GM15510 (cell line): ENCODE measurements around the gene OPA1.

Source experiments
- POLR2A ChIP-seq: IDR thresholded peaks from 3 replicates; pipeline ENCODE4 v1.6.1; 2011; ENCODE audit warnings: borderline replicate concordance; ENCODE audit not compliant: insufficient read length; ENCODE audit errors: extremely low read depth

Gene OPA1

DNA sequence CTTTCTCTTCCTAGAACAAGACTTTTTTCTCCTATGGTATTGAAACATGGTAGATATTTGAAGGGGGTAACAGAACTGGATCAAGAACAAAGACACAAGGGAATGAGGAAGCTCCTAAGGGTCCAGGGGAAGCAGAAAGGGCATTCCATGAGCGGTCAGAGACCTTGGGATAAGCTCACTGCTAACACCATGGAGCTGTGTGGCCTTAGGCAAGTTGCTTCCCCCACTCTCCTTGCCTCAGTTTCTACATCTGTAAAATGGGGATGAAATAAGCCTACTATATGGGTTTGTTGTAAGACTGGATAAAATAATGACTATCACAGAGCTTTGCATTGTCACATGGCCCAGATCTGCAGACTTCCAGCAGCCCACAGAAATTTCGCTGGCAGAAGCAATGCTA, 139.8 kb downstream of the OPA1 start:
- no peak for TF ChIP-seq POLR2A

DNA sequence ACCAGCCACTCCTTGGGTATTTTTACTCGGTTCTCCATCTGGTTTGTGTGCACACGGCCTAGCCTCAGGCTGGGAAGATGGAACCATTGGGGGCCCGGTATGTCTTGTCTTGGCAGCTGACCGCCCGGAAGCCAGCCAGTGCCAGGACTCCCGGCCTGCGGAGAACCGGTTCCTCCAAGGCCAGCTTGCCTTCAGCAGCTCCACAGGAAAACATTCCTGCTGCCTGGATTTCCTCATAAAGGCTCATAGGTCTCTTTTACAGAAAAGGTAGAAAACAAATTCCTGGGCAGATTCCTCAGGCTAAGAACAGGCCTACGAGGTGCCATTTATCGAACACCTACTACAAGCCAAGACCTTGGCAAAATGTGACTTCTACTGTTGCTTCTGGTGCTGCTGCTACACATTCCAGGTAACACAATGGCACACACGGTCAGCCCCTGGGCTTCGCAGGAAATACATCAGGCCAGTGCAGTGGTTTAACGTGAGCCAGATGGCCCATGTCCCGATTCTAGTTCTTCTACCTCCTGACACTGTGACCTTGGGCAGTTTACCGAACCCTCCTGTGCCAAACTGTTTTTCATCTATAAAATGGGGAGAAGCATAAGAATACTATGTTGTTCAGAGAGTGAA, 141.8 kb downstream of the OPA1 start:
- TF ChIP-seq POLR2A, result no peak

DNA sequence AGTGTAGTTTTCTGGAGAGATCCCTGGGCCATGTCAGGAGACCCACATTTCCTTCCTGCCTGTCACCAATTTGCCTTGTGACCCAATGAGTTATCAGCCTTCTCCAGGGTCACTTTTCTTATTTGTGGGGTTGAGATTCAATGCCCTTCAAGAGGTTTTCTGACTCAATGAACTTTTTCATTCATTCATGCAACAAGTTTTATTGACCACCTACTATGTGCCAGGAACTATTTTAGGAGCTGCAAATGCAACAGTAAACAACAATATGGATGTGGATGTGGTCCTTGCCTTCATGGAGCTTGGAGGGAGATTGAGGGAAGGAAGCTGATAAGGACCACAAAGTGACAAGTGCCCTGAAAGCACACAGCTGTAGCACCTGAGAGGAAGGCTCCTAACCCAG, 142.8 kb downstream of the OPA1 start:
- TF ChIP-seq POLR2A, result no peak

DNA sequence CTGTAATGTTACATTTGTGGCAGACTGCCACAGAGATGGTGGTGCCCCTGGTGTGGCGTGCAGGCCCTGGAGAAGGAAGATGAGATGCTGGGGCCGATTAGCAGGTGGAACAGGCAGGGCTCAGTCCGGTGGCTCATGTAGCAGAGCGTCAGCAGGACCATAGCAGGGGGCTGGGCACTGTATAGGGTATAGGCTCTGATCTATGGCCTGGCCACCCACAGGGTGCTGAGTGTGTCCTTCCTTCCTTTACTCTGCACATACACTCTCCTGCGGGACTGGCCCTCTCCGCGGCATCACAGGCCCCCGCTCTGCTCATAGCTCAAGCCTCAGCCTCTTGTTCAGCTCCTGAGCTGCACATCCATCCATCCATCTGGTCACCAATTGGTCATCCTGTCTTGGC, 143.6 kb downstream of the OPA1 start:
- no peak for TF ChIP-seq POLR2A

DNA sequence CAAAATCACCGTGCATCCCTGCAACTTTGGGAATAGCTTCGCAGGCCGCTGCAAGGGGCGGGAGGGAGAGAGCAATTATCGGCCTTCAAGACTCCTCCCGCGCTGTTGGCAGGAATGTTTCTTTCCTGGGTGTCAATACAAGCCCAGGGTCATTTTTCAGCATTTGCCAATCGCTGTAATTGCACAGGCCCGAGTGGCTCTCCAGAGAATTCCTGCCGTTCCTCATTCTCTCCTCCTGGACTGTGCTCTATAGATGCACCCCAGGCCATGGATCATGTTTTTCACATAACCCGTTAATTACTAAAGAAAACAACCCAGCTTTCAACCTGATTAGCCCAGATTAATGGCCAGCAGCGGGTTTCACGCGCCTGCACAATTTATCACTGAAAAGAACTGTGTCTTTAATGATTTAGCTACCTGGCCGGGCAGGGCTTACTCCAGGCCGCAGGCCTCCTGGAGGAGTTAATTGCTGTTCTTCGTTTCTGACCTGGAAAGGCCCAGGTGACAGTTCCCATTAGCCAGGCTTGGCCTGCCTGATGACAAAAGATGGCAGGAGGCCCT, 144.3 kb downstream of the OPA1 start:
- TF ChIP-seq POLR2A, result no peak

DNA sequence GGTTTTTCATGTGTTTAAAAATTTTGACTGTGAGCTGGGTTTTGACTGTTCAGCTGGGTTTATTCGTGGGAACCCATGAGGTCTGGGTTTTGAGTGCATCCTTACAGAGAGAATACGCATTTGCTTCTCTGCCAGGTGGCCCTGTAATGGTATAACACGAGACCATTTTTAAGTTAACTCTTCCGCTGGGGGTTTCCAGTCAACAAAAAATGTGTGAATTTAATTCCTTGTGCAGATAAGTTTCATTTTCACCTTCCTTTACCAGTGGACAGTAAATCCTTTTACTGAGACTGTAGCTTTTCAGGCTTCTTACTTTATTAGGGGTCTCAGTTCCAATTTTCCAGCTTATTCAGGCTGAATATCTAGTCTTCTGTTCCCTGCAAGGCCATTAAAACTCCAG, 149.6 kb downstream of the OPA1 start:
- no peak for TF ChIP-seq POLR2A

DNA sequence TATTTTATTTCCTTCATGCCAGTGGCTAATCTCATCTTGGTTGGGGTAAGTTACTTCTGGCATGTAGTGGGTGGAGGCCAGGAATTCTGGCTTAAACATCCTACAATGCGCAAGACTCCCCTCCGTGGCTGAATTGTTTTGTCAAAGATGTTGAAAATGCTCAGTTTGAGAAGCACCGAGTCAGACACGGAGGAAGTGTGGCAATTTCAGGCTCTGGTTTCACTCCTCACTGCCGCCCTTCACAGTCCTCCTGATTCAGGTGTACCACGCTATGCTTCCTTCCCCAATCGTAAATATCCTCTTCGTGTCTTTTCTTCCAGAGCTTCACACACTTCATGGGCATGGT, 150.7 kb downstream of the OPA1 start:
- no peak for TF ChIP-seq POLR2A

DNA sequence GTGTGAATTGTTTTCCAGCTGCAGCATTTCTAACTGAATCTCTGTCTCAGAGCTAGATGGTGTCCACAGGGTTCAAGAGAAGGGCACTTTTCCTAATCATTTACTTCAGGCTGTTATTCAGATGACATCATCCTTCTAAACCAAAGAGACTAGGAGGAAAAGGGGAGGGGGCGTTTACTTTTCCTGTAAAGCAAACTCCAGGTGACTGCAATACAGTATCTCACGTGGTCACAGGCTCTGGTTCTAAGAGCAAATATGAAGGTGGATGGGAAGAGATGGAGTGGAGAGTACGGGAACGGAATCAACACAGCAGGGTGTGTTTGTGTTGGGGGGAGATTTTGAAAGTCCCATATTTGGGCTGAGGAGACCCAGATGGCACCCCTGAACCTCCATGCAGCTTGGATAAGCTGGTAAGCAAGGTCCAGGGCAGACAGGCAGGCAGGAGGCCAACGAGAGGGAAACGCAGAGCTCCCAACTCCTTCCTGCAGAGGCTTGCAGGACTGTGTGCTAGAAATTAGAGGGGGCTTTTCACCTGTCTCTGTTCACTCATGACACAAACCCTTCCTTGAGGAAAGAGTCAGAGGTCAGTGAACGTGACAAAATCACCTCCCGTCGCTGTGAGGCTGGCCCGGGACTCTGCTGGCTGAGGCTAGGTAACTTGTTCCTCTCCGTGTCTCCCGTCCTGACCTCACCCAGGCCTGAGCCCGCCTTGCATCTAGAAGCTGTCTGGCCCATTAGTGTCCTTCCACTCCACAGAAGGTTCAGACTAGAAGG, 151.2 kb downstream of the OPA1 start:
- no peak for TF ChIP-seq POLR2A

DNA sequence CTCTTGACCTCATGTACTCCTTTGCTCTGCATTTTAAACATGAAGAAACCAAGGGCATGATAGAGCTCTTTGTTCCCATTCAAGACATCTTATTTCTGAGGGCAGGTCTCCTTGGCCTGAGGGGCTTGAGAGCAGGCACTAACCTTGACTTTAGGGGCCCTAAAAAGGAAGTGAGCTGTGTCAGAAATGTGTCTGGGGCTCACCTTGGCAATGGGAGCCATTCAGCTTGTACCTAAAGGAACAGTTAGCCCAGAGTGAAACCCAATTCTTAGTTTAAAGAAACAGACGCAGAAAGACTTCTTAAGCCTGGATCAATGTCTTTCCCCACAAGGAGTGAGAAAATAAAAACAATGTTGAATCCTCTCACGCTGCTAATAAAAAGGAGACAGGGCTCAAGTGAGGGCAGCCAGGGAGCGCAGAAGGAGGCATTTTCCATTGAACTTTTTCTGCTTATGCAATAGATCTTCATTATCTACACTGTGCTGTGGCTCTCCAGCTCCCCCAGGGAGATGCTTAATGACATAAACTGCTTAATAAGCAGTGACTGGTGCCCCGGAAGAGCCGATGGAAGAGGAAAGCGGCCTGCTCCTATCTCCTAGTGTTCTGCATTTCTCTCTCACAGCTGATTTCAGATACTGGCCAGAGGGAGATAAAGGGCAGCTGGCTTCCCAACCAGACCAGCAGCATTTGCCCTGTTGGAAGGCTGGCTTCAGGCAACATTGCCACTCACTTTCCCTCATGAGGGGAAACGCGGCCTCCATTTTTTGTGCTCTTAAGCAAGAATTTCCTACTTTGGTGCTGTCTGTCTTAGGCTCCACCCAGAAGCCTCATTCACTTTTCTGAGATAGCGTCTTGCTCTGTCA, 152.0 kb downstream of the OPA1 start:
- TF ChIP-seq POLR2A, result no peak

DNA sequence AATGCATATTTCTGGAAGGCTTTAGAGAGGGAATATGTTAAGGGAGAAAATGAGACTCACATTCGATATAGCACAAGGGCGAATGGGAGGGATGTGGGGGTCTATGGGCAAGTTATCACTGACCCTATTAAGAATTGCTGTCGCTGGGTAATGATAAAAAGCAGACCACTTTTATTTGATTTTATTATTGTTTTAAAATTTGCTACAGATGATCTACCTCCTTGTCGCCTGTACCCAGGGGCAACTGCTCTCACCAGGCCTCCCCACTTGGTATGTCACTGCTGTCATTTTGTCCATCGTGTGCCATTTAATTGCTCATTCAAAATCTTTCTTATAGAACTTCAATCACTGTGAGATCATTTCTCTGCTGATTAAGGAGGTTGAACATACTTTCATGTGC, 153.8 kb downstream of the OPA1 start:
- no peak for TF ChIP-seq POLR2A
